K562 (cell line): ENCODE data around the gene THADA. TPM values are rescaled to one million over a fixed set of nuclear protein-coding genes. Genes with fewer than 3 reads are reported as not detected.

Experiments
- BRD4 ChIP-seq: fragments of 200-600 bp; sonication (generic); IDR thresholded peaks from 2 replicates; pipeline ENCODE4 v1.6.1; 2017; ENCODE audit warnings: inconsistent platforms
- C11orf30 ChIP-seq: fragments of 450-650 bp; IDR thresholded peaks from 2 replicates; pipeline ENCODE4 v1.6.1; 2016; ENCODE audit warnings: low read depth, mild to moderate bottlenecking
- FOXM1 ChIP-seq, 2 experiments: fragments of 450-650 bp in 1 of 2; sonication (generic) in 1 of 2; formaldehyde crosslinking in 1 of 2; IDR thresholded peaks; 2 replicates each; pipeline versions ENCODE4 v1.6.1 to v1.9.0; 2017 to 2022; ENCODE audit warnings: low read depth in 2 of 2, mild to moderate bottlenecking in 2 of 2, missing genetic modification reagents in 1 of 2, moderate library complexity in 1 of 2
- HMG20A ChIP-seq: fragments of 450-650 bp; formaldehyde crosslinking; conservative IDR thresholded peaks from 2 replicates; pipeline ENCODE4 v1.4.0; 2020; ENCODE audit warnings: mild to moderate bottlenecking, mixed read lengths
- MEF2D ChIP-seq: conservative IDR thresholded peaks from 2 replicates; pipeline ENCODE4 v1.6.1; 2016; ENCODE audit warnings: low read depth, missing genetic modification characterization, missing compliant biosample characterization
- MEIS2 ChIP-seq: fragments of 450-650 bp; IDR thresholded peaks from 2 replicates; pipeline ENCODE4 v1.6.1; 2014; ENCODE audit warnings: mild to moderate bottlenecking; ENCODE audit not compliant: partially characterized antibody
- PHTF2 ChIP-seq: fragments of 250-450 bp; sonication (Bioruptor Pico); IDR thresholded peaks from 2 replicates; pipeline ENCODE4 v1.5.0; 2021; ENCODE audit warnings: mild to moderate bottlenecking
- RAD51 ChIP-seq: fragments of 450-650 bp; IDR thresholded peaks from 2 replicates; pipeline ENCODE4 v1.7.1; 2016; ENCODE audit warnings: low read depth, mild to moderate bottlenecking, borderline replicate concordance
- RUNX1 ChIP-seq: sonication (generic); IDR thresholded peaks from 2 replicates; pipeline ENCODE4 v1.6.1; 2016; ENCODE audit warnings: antibody characterized with exemption, low read depth
- SMARCC2 ChIP-seq: fragments of 450-650 bp; IDR thresholded peaks from 2 replicates; pipeline ENCODE4 v1.6.1; 2017; ENCODE audit warnings: antibody characterized with exemption, moderate library complexity, mild to moderate bottlenecking, low read depth
- TAL1 ChIP-seq: fragments of 450-650 bp; IDR thresholded peaks from 2 replicates; pipeline ENCODE4 v1.6.1; 2016; ENCODE audit warnings: mild to moderate bottlenecking
- TCF7L2 ChIP-seq: fragments of 150-350 bp; IDR thresholded peaks from 2 replicates; pipeline ENCODE4 v1.6.1; 2016; ENCODE audit warnings: low read depth, mild to moderate bottlenecking, low read length, moderate library complexity
- ZFP30 ChIP-seq: fragments of 250-450 bp; sonication (Bioruptor Pico); IDR thresholded peaks from 2 replicates; pipeline ENCODE4 v1.8.0; 2022; ENCODE audit warnings: moderate library complexity, mild to moderate bottlenecking, inconsistent platforms, borderline replicate concordance
- ZHX1 ChIP-seq: fragments of 150-350 bp; conservative IDR thresholded peaks from 2 replicates; pipeline ENCODE4 v1.6.1; 2014; ENCODE audit warnings: low read length
- ZNF263 ChIP-seq: sonication (generic); formaldehyde crosslinking; IDR thresholded peaks from 2 replicates; pipeline ENCODE4 v1.8.0; 2022; ENCODE audit warnings: mild to moderate bottlenecking, missing genetic modification reagents, borderline replicate concordance
- ZNF444 ChIP-seq: fragments of 250-450 bp; sonication (Bioruptor Pico); IDR thresholded peaks from 2 replicates; pipeline ENCODE4 v1.4.0; 2020; ENCODE audit warnings: mild to moderate bottlenecking, moderate library complexity
- ZNF561 ChIP-seq: fragments of 450-650 bp; formaldehyde crosslinking; conservative IDR thresholded peaks from 2 replicates; pipeline ENCODE4 v1.4.0; 2020; ENCODE audit warnings: mild to moderate bottlenecking, moderate library complexity
- polyA plus RNA-seq, 8 experiments: library from polyadenylated mRNA; depleted of rRNA in 4 of 8; stranded (reverse) in 5 of 8; unstranded in 3 of 8; fragments of >200 nt; fragmentation: Nextera tagmentation in 2 of 8; fragmentation: Illumina TruSeq in 1 of 8; extraction: Ambion mirVana in 2 of 8; extraction: Trizol in 1 of 8; gene quantifications; 2 replicates each; pipeline versions ENCODE4 v1.2.1 to v1.2.3, GENCODE V29; 2011 to 2014; ENCODE audit warnings: inconsistent platforms in 1 of 8, missing spikeins in 1 of 8
- total RNA-seq, 7 experiments: library from RNA; depleted of rRNA in 6 of 7; stranded (reverse); fragments of >200 nt in 6 of 7; fragmentation: Illumina TruSeq in 2 of 7; extraction: Trizol in 2 of 7; gene quantifications; 2 replicates each; pipeline versions ENCODE4 v1.2.1 to v1.2.3, GENCODE V29; 2011 to 2021; ENCODE audit warnings: low replicate concordance in 1 of 7
- TF ChIP-seq, protein P1 (sequence below): fragments of 250-450 bp; sonication (Bioruptor Pico); IDR thresholded peaks from 2 replicates; pipeline ENCODE4 v1.4.0; 2020; ENCODE audit warnings: mild to moderate bottlenecking
- TF ChIP-seq, protein P2 (sequence below): fragments of 250-450 bp; sonication (Bioruptor Pico); IDR thresholded peaks from 2 replicates; pipeline ENCODE4 v1.5.0; 2020; ENCODE audit warnings: mild to moderate bottlenecking, borderline replicate concordance
- TF ChIP-seq, protein P3 (sequence below): fragments of 250-450 bp; sonication (Bioruptor Pico); IDR thresholded peaks from 2 replicates; pipeline ENCODE4 v1.8.0; 2021; ENCODE audit warnings: mild to moderate bottlenecking, moderate library complexity

The THADA gene
- total and polyA plus RNA-seq, 9 of the 15 experiments (the other 6 are each of a cell fraction or from before 2014, with no cell fraction given): 17.8 to 34.7 (median 31.9) TPM

- TF ChIP-seq ZHX1 (no peak), HMG20A (no peak), ZNF561 (CRISPR knock-in tag) (no peak), FOXM1 (IDR thresholded peaks at IDR 0.05; ENCODE audit: low read depth) (no peak; the same call in 1 of the 2 replicates), FOXM1 (CRISPR knock-in tag; IDR thresholded peaks at IDR 0.05; ENCODE audit: low read depth) (no peak), TAL1 (peak; percentile 5; the same call in 1 of the 2 replicates), ZFP30 (CRISPR knock-in tag) (no peak), MEIS2 (peak; percentile 61), C11orf30 (no peak), RAD51 (no peak), SMARCC2 (0 out of 2 replicates have a peak, but pooled peaks have one; percentile 28), BRD4 (peak; percentile 59), RUNX1 (no peak), TCF7L2 (no peak), PHTF2 (CRISPR knock-in tag) (no peak), ZNF444 (CRISPR knock-in tag) (no peak), MEF2D (tag) (no peak; the same call in 1 of the 2 replicates), ZNF263 (CRISPR knock-in tag) (peak; percentile 87)
- TF ChIP-seq, protein P1, sequence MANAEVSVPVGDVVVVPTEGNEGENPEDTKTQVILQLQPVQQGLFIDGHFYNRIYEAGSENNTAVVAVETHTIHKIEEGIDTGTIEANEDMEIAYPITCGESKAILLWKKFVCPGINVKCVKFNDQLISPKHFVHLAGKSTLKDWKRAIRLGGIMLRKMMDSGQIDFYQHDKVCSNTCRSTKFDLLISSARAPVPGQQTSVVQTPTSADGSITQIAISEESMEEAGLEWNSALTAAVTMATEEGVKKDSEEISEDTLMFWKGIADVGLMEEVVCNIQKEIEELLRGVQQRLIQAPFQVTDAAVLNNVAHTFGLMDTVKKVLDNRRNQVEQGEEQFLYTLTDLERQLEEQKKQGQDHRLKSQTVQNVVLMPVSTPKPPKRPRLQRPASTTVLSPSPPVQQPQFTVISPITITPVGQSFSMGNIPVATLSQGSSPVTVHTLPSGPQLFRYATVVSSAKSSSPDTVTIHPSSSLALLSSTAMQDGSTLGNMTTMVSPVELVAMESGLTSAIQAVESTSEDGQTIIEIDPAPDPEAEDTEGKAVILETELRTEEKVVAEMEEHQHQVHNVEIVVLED (CRISPR knock-in tag): no peak
- TF ChIP-seq, protein P2, sequence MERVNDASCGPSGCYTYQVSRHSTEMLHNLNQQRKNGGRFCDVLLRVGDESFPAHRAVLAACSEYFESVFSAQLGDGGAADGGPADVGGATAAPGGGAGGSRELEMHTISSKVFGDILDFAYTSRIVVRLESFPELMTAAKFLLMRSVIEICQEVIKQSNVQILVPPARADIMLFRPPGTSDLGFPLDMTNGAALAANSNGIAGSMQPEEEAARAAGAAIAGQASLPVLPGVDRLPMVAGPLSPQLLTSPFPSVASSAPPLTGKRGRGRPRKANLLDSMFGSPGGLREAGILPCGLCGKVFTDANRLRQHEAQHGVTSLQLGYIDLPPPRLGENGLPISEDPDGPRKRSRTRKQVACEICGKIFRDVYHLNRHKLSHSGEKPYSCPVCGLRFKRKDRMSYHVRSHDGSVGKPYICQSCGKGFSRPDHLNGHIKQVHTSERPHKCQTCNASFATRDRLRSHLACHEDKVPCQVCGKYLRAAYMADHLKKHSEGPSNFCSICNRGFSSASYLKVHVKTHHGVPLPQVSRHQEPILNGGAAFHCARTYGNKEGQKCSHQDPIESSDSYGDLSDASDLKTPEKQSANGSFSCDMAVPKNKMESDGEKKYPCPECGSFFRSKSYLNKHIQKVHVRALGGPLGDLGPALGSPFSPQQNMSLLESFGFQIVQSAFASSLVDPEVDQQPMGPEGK (CRISPR knock-in tag): 0 out of 2 replicates have a peak, but pooled peaks have one; percentile 19
- TF ChIP-seq, protein P3, sequence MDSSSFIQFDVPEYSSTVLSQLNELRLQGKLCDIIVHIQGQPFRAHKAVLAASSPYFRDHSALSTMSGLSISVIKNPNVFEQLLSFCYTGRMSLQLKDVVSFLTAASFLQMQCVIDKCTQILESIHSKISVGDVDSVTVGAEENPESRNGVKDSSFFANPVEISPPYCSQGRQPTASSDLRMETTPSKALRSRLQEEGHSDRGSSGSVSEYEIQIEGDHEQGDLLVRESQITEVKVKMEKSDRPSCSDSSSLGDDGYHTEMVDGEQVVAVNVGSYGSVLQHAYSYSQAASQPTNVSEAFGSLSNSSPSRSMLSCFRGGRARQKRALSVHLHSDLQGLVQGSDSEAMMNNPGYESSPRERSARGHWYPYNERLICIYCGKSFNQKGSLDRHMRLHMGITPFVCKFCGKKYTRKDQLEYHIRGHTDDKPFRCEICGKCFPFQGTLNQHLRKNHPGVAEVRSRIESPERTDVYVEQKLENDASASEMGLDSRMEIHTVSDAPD (CRISPR knock-in tag): no peak
Observed at GRCh38 chr2:43219383-43220228, 376.2 kb downstream of the THADA start (continued).
